ENCODE measurements around the gene ABL1.

DNA sequence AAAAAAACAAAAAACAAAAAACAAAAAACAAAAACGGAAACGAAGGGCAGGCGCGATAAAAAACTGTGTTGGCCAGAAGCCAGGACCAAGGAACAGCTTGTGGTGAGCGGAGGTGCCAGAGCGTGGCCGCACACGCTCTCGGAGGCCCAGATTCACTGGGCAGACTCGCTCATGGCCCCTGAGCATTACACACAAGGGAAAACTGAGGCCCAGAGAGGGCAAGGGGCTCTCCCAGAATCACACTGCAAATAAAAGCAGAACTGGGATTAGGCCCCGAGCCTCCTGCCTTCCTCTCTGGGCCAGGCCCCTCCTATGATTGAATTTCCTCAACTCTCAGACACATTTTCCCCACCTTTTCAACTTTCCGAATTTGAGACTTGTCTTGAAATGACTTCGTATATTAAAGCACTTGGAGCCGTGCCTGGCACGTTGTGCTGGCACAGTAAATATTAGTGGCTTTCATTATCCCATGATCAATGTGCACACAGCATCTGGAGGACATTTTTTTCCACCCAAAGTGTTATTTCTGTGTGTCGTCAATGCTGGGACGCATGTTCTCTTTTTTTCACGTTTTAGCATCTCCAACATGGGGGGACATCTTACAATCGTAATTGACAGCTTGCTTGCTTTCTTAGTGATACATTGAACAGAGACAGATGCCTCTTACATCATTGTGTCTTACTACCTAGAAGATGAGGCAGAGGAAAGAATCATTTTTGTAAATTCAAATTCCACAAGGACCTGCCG, 96.6 kb downstream of the ABL1 start:
- TF ChIP-seq, protein P1, sequence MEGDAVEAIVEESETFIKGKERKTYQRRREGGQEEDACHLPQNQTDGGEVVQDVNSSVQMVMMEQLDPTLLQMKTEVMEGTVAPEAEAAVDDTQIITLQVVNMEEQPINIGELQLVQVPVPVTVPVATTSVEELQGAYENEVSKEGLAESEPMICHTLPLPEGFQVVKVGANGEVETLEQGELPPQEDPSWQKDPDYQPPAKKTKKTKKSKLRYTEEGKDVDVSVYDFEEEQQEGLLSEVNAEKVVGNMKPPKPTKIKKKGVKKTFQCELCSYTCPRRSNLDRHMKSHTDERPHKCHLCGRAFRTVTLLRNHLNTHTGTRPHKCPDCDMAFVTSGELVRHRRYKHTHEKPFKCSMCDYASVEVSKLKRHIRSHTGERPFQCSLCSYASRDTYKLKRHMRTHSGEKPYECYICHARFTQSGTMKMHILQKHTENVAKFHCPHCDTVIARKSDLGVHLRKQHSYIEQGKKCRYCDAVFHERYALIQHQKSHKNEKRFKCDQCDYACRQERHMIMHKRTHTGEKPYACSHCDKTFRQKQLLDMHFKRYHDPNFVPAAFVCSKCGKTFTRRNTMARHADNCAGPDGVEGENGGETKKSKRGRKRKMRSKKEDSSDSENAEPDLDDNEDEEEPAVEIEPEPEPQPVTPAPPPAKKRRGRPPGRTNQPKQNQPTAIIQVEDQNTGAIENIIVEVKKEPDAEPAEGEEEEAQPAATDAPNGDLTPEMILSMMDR (IDR thresholded peaks at IDR 0.05; ENCODE audit: insufficient read depth, low read length, poor library complexity, severe bottlenecking) = no peak
- TF ChIP-seq EZH2phosphoT487 (conservative IDR thresholded peaks at IDR 0.05; ENCODE audit: low read length) = no peak

Data from SU-DHL-6 (cell line).